HepG2 (cell line): ENCODE data around the gene ACACA. TPM values are rescaled to one million over a fixed set of nuclear protein-coding genes. Genes with fewer than 3 reads are reported as not detected.

ENCODE experiments used
- ATAC-seq: fragments of 200-7000 bp; cut with Tn5 transposase; 3 replicates; pipeline ENCODE4 v1.9.1; 2020; ENCODE audit warnings: mild to moderate bottlenecking, moderate library complexity
- BruUV-seq: library from RNA; stranded (reverse); fragments of 400-500 nt; replicated peaks from 2 replicates; lab custom pipeline; 2021; lab: Mats Ljungman, UMichigan
- CTCF ChIA-PET: fragments of 300-600 bp; formaldehyde crosslinking; extraction: SDS; loops from one replicate; lab custom pipeline; 2021; ENCODE audit warnings: low total read pairs, inconsistent platforms, low intra/inter-chr PET ratio; lab: Yijun Ruan, JAX
- POLR2A ChIA-PET: fragments of 350-600 bp; sonication (Branson Sonifier 250); formaldehyde crosslinking; loops from one replicate; lab custom pipeline; 2020; ENCODE audit warnings: antibody characterized with exemption, inconsistent platforms; lab: Yijun Ruan, JAX
- DNase-seq: peaks from one replicate; pipeline ENCODE4 v3.0.0-alpha.2; 2015; ENCODE audit warnings: low spot score
- FAIRE-seq: peaks from 3 replicates; lab custom pipeline; 2011; peaks lifted over from hg19 to GRCh38; lab: Jason Lieb, UNC
- H2AFZ ChIP-seq: one replicate; pipeline ENCODE4 v1.6.1; 2011; ENCODE audit warnings: low read length, inconsistent platforms
- H3K27ac ChIP-seq: fragments of 300-600 bp; 3 replicates; pipeline ENCODE4 v1.8.0; 2011; ENCODE audit warnings: mixed run types, mild to moderate bottlenecking, mixed read lengths, low read length, inconsistent platforms; ENCODE audit not compliant: insufficient read depth; ENCODE audit errors: extremely low read length
- H3K27me3 ChIP-seq, 2 experiments: fragments of 200-600 bp in 1 of 2; 2 replicates in 1 of 2; 3 replicates in 1 of 2; pipeline versions ENCODE4 v1.6.0 to v1.8.0; 2011; ENCODE audit warnings: low read length in 2 of 2, mild to moderate bottlenecking in 2 of 2, moderate library complexity in 2 of 2, inconsistent platforms in 1 of 2; ENCODE audit not compliant: insufficient read depth in 2 of 2, control insufficient read depth in 1 of 2
- H3K36me3 ChIP-seq, 2 experiments: fragments of 200-600 bp in 1 of 2; replicated peaks in 1 of 2; 2 replicates in 1 of 2; 3 replicates in 1 of 2; pipeline versions ENCODE4 v1.5.1 to v1.8.0; 2011; ENCODE audit warnings: low read length in 2 of 2, inconsistent platforms in 1 of 2; ENCODE audit not compliant: insufficient read depth in 2 of 2, control insufficient read depth in 1 of 2
- H3K4me1 ChIP-seq: 2 replicates; pipeline ENCODE4 v1.5.1; 2012; ENCODE audit warnings: low read length, inconsistent platforms; ENCODE audit not compliant: insufficient read depth
- H3K4me2 ChIP-seq: 2 replicates; pipeline ENCODE4 v1.6.0; 2011; ENCODE audit warnings: low read depth, low read length, inconsistent platforms
- H3K4me3 ChIP-seq, 3 experiments: fragments of 200-600 bp in 1 of 3; sonication (generic), shearing (Covaris generic) in 1 of 3; replicated peaks in 1 of 3; 2 replicates each; pipeline ENCODE4 v1.5.1; 2011 to 2016; ENCODE audit warnings: low read length in 3 of 3, inconsistent platforms in 2 of 3, low read depth in 2 of 3, mild to moderate bottlenecking in 2 of 3, control low read depth in 1 of 3, mixed read lengths in 1 of 3; ENCODE audit not compliant: insufficient read depth in 1 of 3
- H3K79me2 ChIP-seq: one replicate; pipeline ENCODE4 v1.6.1; 2011; ENCODE audit warnings: low read length, inconsistent platforms; ENCODE audit not compliant: insufficient read depth
- H3K9ac ChIP-seq: 2 replicates; pipeline ENCODE4 v1.6.0; 2011; ENCODE audit warnings: mild to moderate bottlenecking, low read depth, low read length, inconsistent platforms; ENCODE audit not compliant: insufficient read depth
- H3K9me3 ChIP-seq: 2 replicates; pipeline ENCODE4 v1.5.1; 2012; ENCODE audit warnings: mild to moderate bottlenecking, low read length
- H4K20me1 ChIP-seq: 2 replicates; pipeline ENCODE4 v1.6.0; 2011; ENCODE audit warnings: inconsistent platforms, mild to moderate bottlenecking, low read length, moderate library complexity; ENCODE audit not compliant: insufficient read depth
- ATF4 ChIP-seq, 2 experiments: fragments of 450-650 bp in 1 of 2; sonication (generic) in 1 of 2; formaldehyde crosslinking; IDR thresholded peaks; 2 replicates each; pipeline versions ENCODE4 v1.5.0 to v1.8.0; 2020 to 2022; ENCODE audit warnings: mild to moderate bottlenecking in 1 of 2, missing genetic modification reagents in 1 of 2
- GZF1 ChIP-seq: sonication (generic); formaldehyde crosslinking; IDR thresholded peaks from 2 replicates; pipeline ENCODE4 v1.5.1; 2020; ENCODE audit warnings: mild to moderate bottlenecking, missing genetic modification reagents
- HMGXB4 ChIP-seq, 2 experiments: sonication (generic) in 1 of 2; formaldehyde crosslinking in 1 of 2; IDR thresholded peaks; 2 replicates each; pipeline versions ENCODE4 v1.4.0 to v1.6.1; 2018 to 2020; ENCODE audit warnings: missing genetic modification reagents in 2 of 2, borderline replicate concordance in 1 of 2, low read depth in 1 of 2, mild to moderate bottlenecking in 1 of 2, missing biosample characterization in 1 of 2
- JUND ChIP-seq: sonication (generic); formaldehyde crosslinking; IDR thresholded peaks from 2 replicates; pipeline ENCODE4 v1.8.0; 2022; ENCODE audit warnings: mild to moderate bottlenecking, missing genetic modification reagents
- KAT2B ChIP-seq: fragments of 150-350 bp; IDR thresholded peaks from 2 replicates; pipeline ENCODE4 v1.6.1; 2014; ENCODE audit warnings: low read depth, low read length, borderline replicate concordance
- KDM2A ChIP-seq: sonication (generic); formaldehyde crosslinking; IDR thresholded peaks from 2 replicates; pipeline ENCODE4 v1.4.0; 2020; ENCODE audit warnings: low read depth, missing genetic modification reagents, borderline replicate concordance
- MED8 ChIP-seq: sonication (generic); formaldehyde crosslinking; IDR thresholded peaks from 2 replicates; pipeline ENCODE4 v1.8.1; 2023; ENCODE audit warnings: mild to moderate bottlenecking, missing genetic modification reagents; ENCODE audit not compliant: insufficient replicate concordance
- NR3C1 ChIP-seq: sonication (generic); formaldehyde crosslinking; IDR thresholded peaks from 2 replicates; pipeline ENCODE4 v1.4.0; 2020; ENCODE audit warnings: missing genetic modification reagents
- PAF1 ChIP-seq: IDR thresholded peaks from 2 replicates; pipeline ENCODE4 v1.6.1; 2016; ENCODE audit warnings: missing genetic modification reagents, missing compliant biosample characterization
- TBX2 ChIP-seq: sonication (generic); formaldehyde crosslinking; IDR thresholded peaks from 2 replicates; pipeline ENCODE4 v1.5.0; 2020; ENCODE audit warnings: missing genetic modification reagents, mild to moderate bottlenecking, borderline replicate concordance
- ZNF101 ChIP-seq: sonication (generic); formaldehyde crosslinking; IDR thresholded peaks from 2 replicates; pipeline ENCODE4 v1.4.0; 2020; ENCODE audit warnings: mild to moderate bottlenecking, low read depth, missing genetic modification reagents, borderline replicate concordance
- ZNF138 ChIP-seq: sonication (generic); formaldehyde crosslinking; IDR thresholded peaks from 2 replicates; pipeline ENCODE4 v1.5.0; 2020; ENCODE audit warnings: mild to moderate bottlenecking, low read depth, missing genetic modification reagents
- ZNF883 ChIP-seq: sonication (generic); formaldehyde crosslinking; IDR thresholded peaks from 2 replicates; pipeline ENCODE4 v1.5.1; 2020; ENCODE audit warnings: mild to moderate bottlenecking, missing genetic modification reagents; ENCODE audit errors: not compliant biosample characterization
- ZSCAN25 ChIP-seq: sonication (generic); formaldehyde crosslinking; IDR thresholded peaks from 2 replicates; pipeline ENCODE4 v1.8.0; 2022; ENCODE audit warnings: mild to moderate bottlenecking, missing genetic modification reagents
- WGBS: methylation state at CpG from one replicate; pipeline ENCODE4 v1.1.6; 2017; ENCODE audit warnings: low lambda C conversion rate; 5-methylcytosine and 5-hydroxymethylcytosine counted together
- in situ Hi-C: cut with HindIII; loops from 2 replicates; pipeline ENCODE4 v1.10.0; 2017; ENCODE audit warnings: low pct_unique_long_range_greater_than_20kb; ENCODE audit not compliant: extremely low pct_ligation_motif_present
- intact Hi-C: fragments of 100-400 bp; cut with micrococcal nuclease; formaldehyde crosslinking; loops from one replicate; pipeline ENCODE4 v1.10.0; 2022; ENCODE audit not compliant: unreplicated experiment
- polyA plus RNA-seq, 8 experiments: library from polyadenylated mRNA; depleted of rRNA in 3 of 8; stranded (reverse) in 7 of 8; unstranded in 1 of 8; fragments of >200 nt; fragmentation: Illumina TruSeq in 4 of 8; extraction: Trizol in 4 of 8; gene quantifications; 2 replicates each; pipeline versions ENCODE4 v1.2.1 to v1.2.3, GENCODE V29; 2011 to 2016; ENCODE audit warnings: low read depth in 4 of 8, missing spikeins in 1 of 8, mixed read lengths in 1 of 8; ENCODE audit not compliant: insufficient read depth in 1 of 8
- total RNA-seq, 5 experiments: library from RNA; depleted of rRNA; stranded (reverse); fragments of >200 nt; fragmentation: Illumina TruSeq; extraction: Trizol; gene quantifications; 2 replicates each; pipeline ENCODE4 v1.2.3, GENCODE V29; 2016; ENCODE audit warnings: low read depth in 1 of 5

Gene ACACA
- total and polyA plus RNA-seq, 2 of the 13 experiments (the other 11 are each of a cell fraction or from before 2014, with no cell fraction given), result 39.2 to 47.2 TPM

GRCh38 chr17:37318931-37319594 is 87.6 kb downstream of the ACACA start:
- Histone ChIP-seq H3K79me2 (peaks cover 18% of the 10 kb centered on the region), H2AFZ (no peak overlapping the region), H3K9me3 (no peaks in the 10 kb centered on the region), H3K27me3 (no peaks in the 10 kb centered on the region), H3K27ac (no peak overlapping the region), H3K4me3 (no peak overlapping the region), H3K4me2 (no peak overlapping the region), H3K9ac (no peak overlapping the region), H4K20me1 (no peaks in the 10 kb centered on the region; the same call in 1 of the 2 replicates), H3K4me1 (peaks cover 14% of the 10 kb centered on the region), H3K36me3 (peaks cover 1 to 29% of the 10 kb centered on the region in 2 experiments; a peak in 3 of 5 replicates)
- TF ChIP-seq HMGXB4 (CRISPR knock-in tag; IDR thresholded peaks at IDR 0.05; ENCODE audit: borderline replicate concordance in 1 of 2, low read depth in 1 of 2), result no peak
- no peak for TF ChIP-seq PAF1 (CRISPR knock-in tag)
- no peak for TF ChIP-seq KDM2A
- TF ChIP-seq ZNF138 (CRISPR knock-in tag), result no peak
- no peak for TF ChIP-seq GZF1 (CRISPR knock-in tag)
- TF ChIP-seq JUND (CRISPR knock-in tag), result no peak
- TF ChIP-seq ZSCAN25 (CRISPR knock-in tag), result no peak
- TF ChIP-seq KAT2B, result no peak
- TF ChIP-seq NR3C1 (CRISPR knock-in tag), result no peak
- TF ChIP-seq ATF4 (CRISPR knock-in tag; IDR thresholded peaks at IDR 0.05), result no peak
- TF ChIP-seq TBX2 (CRISPR knock-in tag), result no peak
- TF ChIP-seq MED8 (CRISPR knock-in tag), result no peak
- TF ChIP-seq ZNF883 (CRISPR knock-in tag), result no peak
- no peak for TF ChIP-seq ZNF101
- 94% methylated on average over 3 of the region's 3 CpGs for WGBS
- FAIRE-seq, result no peak
- in situ Hi-C loops, result no loop called here
- intact Hi-C loops, result no loop called here
- ATAC-seq, result no peak
- BruUV-seq, result no TSS peak
- DNase-seq, result no peak
- ChIA-PET CTCF (no interaction called here), POLR2A (no interaction called here)
